ENCODE measurements around the gene TTBK2. TPM values are rescaled to one million over a fixed set of nuclear protein-coding genes. Genes with fewer than 3 reads are reported as not detected.

The TTBK2 gene
- total RNA-seq, 1 experiment from 2014 or later = 25.5 TPM

GRCh38 chr15:42712584-42712983, 208.0 kb downstream of the TTBK2 start:
- DNase-seq (ENCODE audit: unreplicated experiment) = no peak
- no peak for TF ChIP-seq CTCF (IDR thresholded peaks at IDR 0.05; ENCODE audit: unreplicated experiment)
- no peaks in the 10 kb centered on the region for H3K27me3 Mint-ChIP-seq (ENCODE audit: insufficient read depth, unreplicated experiment)
- no peaks in the 10 kb centered on the region for H3K9me3 Mint-ChIP-seq (ENCODE audit: unreplicated experiment)
- POLR2A ChIA-PET = interaction anchor here (2.1 kb wide), 1 partner anchor 10 kb away, joined by 6 read pairs; no protein-coding TSS in a partner anchor
- no peak overlapping the region for H3K4me3 Mint-ChIP-seq (ENCODE audit: unreplicated experiment)
- H3K36me3 Mint-ChIP-seq (ENCODE audit: insufficient read depth, unreplicated experiment) = no peaks in the 10 kb centered on the region
- H3K27ac Mint-ChIP-seq (ENCODE audit: low read depth, unreplicated experiment) = no peak overlapping the region
- CTCF ChIA-PET = no interaction called here
- no TSS peak for BruUV-seq (replicated peaks)
- no peaks in the 10 kb centered on the region for H3K4me1 Mint-ChIP-seq (ENCODE audit: insufficient read depth, unreplicated experiment)
- intact Hi-C loops (cut with micrococcal nuclease) = no loop called here

- no peaks in the 10 kb centered on the region for H3K36me3 Mint-ChIP-seq (ENCODE audit: insufficient read depth, unreplicated experiment)
- CTCF ChIA-PET = no interaction called here
- intact Hi-C loops (cut with micrococcal nuclease) = no loop called here
- H3K4me3 Mint-ChIP-seq (ENCODE audit: unreplicated experiment) = no peak overlapping the region
- POLR2A ChIA-PET = interaction anchor here (0.6 to 2.1 kb wide), 3 partner anchors 9 to 1995 kb away, joined by 3 to 6 read pairs (median 3); no protein-coding TSS in a partner anchor
- no peak for TF ChIP-seq CTCF (IDR thresholded peaks at IDR 0.05; ENCODE audit: unreplicated experiment)
- H3K27ac Mint-ChIP-seq (ENCODE audit: low read depth, unreplicated experiment) = no peak overlapping the region
- H3K27me3 Mint-ChIP-seq (ENCODE audit: insufficient read depth, unreplicated experiment) = no peaks in the 10 kb centered on the region
- no peaks in the 10 kb centered on the region for H3K9me3 Mint-ChIP-seq (ENCODE audit: unreplicated experiment)
- no peak for DNase-seq (ENCODE audit: unreplicated experiment)
- BruUV-seq (replicated peaks) = no TSS peak
- H3K4me1 Mint-ChIP-seq (ENCODE audit: insufficient read depth, unreplicated experiment) = peaks cover 6% of the 10 kb centered on the region
Measured at GRCh38 chr15:42711746-42712145, 208.8 kb downstream of the TTBK2 start.

- no peaks in the 10 kb centered on the region for H3K27me3 Mint-ChIP-seq (ENCODE audit: insufficient read depth, unreplicated experiment)
- no peaks in the 10 kb centered on the region for H3K9me3 Mint-ChIP-seq (ENCODE audit: unreplicated experiment)
- H3K4me1 Mint-ChIP-seq (ENCODE audit: insufficient read depth, unreplicated experiment) = peaks cover 6% of the 10 kb centered on the region
- ChIA-PET POLR2A (interaction anchor here (0.6 kb wide), 1 partner anchor 216 kb away, joined by 3 read pairs; no protein-coding TSS in a partner anchor), CTCF (interaction anchor here (0.7 kb wide), 1 partner anchor 473 kb away, joined by 4 read pairs; no protein-coding TSS in a partner anchor)
- no peak overlapping the region for H3K4me3 Mint-ChIP-seq (ENCODE audit: unreplicated experiment)
- no peaks in the 10 kb centered on the region for H3K36me3 Mint-ChIP-seq (ENCODE audit: insufficient read depth, unreplicated experiment)
- BruUV-seq (replicated peaks) = no TSS peak
- H3K27ac Mint-ChIP-seq (ENCODE audit: low read depth, unreplicated experiment) = no peak overlapping the region
- intact Hi-C loops (cut with micrococcal nuclease) = no loop called here
- no peak for TF ChIP-seq CTCF (IDR thresholded peaks at IDR 0.05; ENCODE audit: unreplicated experiment)
- no peak for DNase-seq (ENCODE audit: unreplicated experiment)
Measured at GRCh38 chr15:42710662-42711061, 209.9 kb downstream of the TTBK2 start.

GRCh38 chr15:42707873-42708544, 212.6 kb downstream of the TTBK2 start:
- Mint-ChIP-seq H3K4me1 (ENCODE audit: insufficient read depth, unreplicated experiment) (peaks cover 6% of the 10 kb centered on the region), H3K27ac (ENCODE audit: low read depth, unreplicated experiment) (no peak overlapping the region), H3K4me3 (ENCODE audit: unreplicated experiment) (no peak overlapping the region), H3K36me3 (ENCODE audit: insufficient read depth, unreplicated experiment) (no peaks in the 10 kb centered on the region), H3K27me3 (ENCODE audit: insufficient read depth, unreplicated experiment) (no peaks in the 10 kb centered on the region), H3K9me3 (ENCODE audit: unreplicated experiment) (no peaks in the 10 kb centered on the region)
- TF ChIP-seq CTCF (IDR thresholded peaks at IDR 0.05; ENCODE audit: unreplicated experiment) = no peak
- DNase-seq (ENCODE audit: unreplicated experiment) = no peak
- ChIA-PET CTCF (interaction anchor here (0.7 kb wide), 2 partner anchors 58 to 218 kb away, joined by 5 to 6 read pairs; no protein-coding TSS in a partner anchor), POLR2A (interaction anchor here (0.6 to 0.7 kb wide), 2 partner anchors 9 to 11 kb away, joined by 3 to 4 read pairs; no protein-coding TSS in a partner anchor)
- BruUV-seq (replicated peaks) = no TSS peak
- intact Hi-C loops (cut with micrococcal nuclease) = no loop called here

All from MCF 10A (cell line).